GM19438 (cell line): Measurements from ENCODE around the gene MPDU1.

ENCODE experiments used
- ATAC-seq: cut with Tn5 transposase; IDR thresholded peaks from one replicate; pipeline ENCODE4 v1.9.1; 2021; ENCODE audit warnings: low read depth; ENCODE audit not compliant: unreplicated experiment

Gene MPDU1

DNA sequence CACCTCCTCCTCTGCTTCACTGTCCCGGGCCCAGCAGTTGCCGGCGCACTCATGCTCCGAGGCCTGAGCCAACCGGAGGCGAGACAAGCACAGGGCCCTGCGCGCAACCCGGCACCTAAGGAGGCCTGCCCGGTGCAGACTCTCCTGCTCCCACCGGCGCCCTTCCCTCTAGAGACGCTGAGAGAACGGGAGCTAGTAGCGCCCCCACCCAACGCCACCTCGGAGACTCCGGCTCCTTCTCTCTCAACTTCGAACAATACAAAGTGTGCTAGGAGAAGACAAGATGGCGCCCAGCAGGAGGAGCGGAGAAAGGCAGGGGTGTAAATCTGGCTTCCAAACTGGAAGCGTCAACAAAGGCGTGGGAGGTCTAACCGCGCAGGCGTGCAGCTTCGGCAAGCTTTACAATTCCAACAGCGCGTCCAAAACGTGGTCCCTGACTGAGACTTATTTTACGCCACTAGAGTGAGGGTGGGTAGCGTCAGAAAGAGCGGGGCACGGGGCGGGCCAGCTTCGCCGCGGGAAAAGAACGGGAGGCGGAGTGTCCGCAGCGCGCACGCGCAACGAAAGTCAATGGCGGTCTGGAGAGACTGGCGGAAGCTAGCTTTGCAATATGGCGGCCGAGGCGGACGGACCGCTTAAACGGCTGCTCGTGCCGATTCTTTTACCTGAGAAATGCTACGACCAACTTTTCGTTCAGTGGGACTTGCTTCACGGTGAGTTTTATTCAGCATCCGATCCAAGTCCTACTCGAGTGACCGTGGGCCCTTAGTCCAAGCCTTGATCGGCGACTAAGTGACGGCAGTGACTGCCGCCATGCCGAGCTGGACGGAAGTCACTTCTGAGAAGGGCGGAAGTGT lies at the start of gene MPDU1:
Gene MPDU1 (plus strand): TSS at position 600 of the 857 bp plus-strand sequence. CDS start 11 bp downstream, at position 611.
- peak; percentile 70 for ATAC-seq

DNA sequence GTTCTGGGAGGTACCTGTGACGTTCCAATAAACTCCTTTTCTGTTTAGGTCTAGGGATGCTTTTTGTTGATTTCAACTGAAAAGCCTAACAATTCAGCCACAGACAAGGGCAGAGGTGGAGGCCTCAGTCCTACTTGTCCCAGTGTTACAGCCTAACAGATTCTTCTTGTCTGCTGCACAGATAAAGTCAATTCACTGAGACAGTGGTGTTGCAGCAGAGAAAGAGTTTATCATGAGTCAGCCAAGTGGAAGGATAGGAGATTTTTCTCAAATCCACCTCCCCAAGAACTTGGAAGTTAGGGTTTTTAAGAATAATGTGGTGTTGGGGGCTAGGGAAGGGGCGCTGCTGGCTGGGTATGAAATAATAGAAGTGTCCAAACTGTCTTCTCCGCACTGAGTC lies 45.6 kb upstream of the MPDU1 start:
- no peak for ATAC-seq

DNA sequence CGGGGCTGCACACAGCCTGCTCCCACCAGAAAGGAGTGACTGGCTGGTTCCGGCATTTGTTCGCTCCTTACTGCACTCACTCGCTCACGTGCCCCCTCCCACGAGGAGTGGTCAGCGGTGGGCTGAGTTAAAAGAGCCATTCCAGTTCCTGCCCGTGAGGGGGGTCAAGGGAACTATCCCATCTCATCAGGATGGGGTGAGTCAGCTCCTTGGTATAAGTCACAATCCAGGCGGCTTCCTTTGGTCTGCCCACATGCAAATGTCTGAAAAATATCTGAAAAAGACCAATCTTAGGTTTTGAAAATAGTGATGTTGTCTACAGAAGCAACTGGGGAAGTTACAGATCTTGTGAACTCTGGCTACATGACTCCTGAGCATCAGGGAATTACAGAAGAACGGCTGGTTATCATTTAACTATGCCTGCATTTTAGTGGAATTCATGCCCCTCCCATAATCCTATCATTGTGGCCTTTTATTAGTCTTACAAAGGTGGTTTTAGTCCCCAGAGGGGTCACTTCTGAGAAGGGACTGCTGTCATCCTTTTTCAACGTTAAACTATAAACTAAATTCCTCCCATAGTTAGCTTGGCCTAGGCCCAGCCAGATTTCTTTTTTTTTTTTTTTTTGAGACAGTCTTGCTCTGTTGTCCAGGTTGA lies 44.6 kb upstream of the MPDU1 start:
- no peak for ATAC-seq

GRCh38 chr17:7541074-7541621 lies 42.5 kb upstream of the MPDU1 start:
- ATAC-seq: no peak

- no peak for ATAC-seq
Observed at GRCh38 chr17:7544911-7545310, 38.7 kb upstream of the MPDU1 start.

GRCh38 chr17:7548585-7549400 lies 34.9 kb upstream of the MPDU1 start, which contains the start of gene TNFSF12:
Gene TNFSF12 (plus strand): TSS chr17:7549058. CDS start chr17:7549154, 96 bp downstream.
- no peak for ATAC-seq

DNA sequence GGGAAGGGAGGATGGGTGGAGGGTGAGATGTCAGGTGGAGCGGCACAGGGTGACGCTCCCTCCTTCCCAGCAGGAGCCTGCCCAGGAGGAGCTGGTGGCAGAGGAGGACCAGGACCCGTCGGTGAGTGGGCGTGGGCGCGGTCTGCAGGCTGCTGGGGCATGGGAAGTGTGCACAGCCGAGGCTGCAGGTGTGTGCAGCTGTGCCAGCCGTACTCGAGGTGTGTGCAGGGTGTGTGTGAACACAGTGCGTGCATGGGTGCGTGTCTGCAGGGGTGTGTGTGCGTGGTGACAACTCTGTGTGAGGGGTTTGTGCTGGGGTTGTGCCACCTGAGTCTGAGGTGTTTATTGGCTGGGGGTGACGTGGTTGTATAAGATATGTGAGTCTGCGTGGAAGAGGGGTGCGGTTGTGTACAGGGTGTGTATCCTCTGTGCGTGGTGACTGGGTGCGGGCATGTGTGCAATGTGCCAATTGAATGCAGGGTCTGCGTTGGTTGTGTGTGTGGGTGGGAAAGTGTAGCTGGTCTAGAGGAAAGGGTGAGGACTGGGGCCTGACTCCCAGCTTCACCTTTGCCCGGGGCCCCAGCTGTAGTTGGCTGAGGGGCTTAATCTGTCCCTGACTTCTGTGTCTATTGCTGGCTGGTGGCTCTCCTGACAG lies 34.1 kb upstream of the MPDU1 start:
- ATAC-seq: no peak

DNA sequence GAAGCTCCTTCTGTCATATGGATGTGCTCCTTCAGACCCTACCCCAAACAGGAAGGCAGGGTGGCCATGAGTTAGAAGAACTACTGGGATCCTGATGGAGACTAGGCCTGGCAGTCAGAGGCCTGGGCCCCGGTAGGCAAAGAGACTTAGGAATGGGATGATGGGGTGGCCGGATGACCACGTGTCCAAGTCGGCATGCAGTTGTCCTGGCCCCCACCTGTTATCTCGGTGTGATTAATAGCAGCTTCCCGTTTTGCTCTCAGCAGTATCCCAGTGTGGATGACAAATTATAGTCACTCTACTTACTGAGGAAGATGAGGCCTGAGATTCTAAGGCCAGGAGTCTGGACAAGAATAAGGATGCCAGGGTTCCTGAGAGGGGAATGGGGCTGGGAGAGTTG lies 33.3 kb upstream of the MPDU1 start:
- ATAC-seq: no peak

DNA sequence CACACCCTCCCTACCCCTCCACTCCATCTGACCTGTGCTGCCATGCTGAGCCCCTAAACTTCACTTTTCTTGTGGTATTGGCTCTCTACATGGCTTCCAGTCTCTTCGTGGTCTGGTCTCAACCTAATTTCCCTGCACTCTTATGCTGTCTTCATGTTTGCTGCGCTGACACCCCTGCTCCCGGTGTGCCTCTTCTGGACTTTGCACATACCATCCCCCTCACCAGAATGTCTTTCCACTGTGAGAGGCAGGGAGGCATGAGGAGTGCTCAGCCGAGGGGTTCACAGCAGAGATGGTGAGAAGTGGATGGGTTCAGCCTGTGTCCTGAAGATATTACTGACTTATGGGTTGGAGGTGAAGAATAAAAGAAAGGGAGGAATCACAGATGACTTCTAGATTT lies 32.3 kb upstream of the MPDU1 start:
- ATAC-seq: no peak

DNA sequence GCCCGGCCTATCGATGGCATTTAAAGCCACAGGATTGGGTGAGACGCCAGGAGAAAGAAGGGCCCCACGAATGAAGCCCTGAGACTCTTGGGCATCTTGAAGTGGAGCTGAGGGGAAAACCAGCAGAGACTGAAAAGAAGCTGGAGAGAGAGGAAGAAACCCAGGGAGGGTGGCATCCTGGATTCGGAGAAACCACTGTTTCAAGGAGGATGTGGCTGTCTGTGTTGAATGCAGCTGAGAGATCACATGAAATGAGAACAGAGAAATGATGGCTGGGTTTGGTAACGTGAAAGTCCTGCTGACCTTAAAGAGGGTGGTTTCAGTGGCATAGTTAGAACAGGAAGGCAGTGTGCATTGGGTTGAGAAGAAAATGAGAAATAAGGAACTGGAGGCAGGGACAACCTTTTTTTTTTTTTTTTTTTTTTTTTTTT lies 31.0 kb upstream of the MPDU1 start:
- ATAC-seq: peak; percentile 65

DNA sequence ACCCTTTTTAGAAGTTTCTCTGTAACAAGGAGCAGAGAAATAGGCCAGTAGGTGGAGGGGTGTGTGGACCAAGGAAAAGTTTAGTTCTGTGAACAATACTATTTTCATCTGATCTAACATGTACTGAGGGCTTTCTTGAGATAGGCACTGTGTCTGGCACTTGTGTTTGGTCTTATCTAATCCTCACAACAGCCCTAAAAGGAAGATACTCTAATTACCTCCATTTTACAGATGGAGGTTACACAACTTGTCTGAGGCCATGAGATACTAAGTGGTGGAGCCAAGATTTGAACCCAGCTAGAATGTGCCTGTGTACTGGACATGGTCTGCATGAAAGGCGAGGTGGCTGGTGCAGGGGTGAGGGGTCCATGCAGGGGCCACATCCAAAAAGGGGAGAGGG lies 30.3 kb upstream of the MPDU1 start:
- ATAC-seq: no peak

GRCh38 chr17:7555320-7555948 lies 28.2 kb upstream of the MPDU1 start:
- ATAC-seq: no peak

GRCh38 chr17:7556627-7557026 lies 27.0 kb upstream of the MPDU1 start:
- no peak for ATAC-seq

DNA sequence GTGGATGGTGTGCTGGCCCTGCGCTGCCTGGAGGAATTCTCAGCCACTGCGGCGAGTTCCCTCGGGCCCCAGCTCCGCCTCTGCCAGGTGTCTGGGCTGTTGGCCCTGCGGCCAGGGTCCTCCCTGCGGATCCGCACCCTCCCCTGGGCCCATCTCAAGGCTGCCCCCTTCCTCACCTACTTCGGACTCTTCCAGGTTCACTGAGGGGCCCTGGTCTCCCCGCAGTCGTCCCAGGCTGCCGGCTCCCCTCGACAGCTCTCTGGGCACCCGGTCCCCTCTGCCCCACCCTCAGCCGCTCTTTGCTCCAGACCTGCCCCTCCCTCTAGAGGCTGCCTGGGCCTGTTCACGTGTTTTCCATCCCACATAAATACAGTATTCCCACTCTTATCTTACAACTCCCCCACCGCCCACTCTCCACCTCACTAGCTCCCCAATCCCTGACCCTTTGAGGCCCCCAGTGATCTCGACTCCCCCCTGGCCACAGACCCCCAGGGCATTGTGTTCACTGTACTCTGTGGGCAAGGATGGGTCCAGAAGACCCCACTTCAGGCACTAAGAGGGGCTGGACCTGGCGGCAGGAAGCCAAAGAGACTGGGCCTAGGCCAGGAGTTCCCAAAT lies 26.4 kb upstream of the MPDU1 start:
- ATAC-seq: no peak

- no peak for ATAC-seq
Observed at GRCh38 chr17:7557775-7558543, 25.7 kb upstream of the MPDU1 start.

GRCh38 chr17:7558544-7559319 lies 24.9 kb upstream of the MPDU1 start, which contains the start of gene TNFSF13:
Gene TNFSF13 (plus strand): TSS chr17:7558750. CDS start chr17:7559040, 290 bp downstream.
- no peak for ATAC-seq

DNA sequence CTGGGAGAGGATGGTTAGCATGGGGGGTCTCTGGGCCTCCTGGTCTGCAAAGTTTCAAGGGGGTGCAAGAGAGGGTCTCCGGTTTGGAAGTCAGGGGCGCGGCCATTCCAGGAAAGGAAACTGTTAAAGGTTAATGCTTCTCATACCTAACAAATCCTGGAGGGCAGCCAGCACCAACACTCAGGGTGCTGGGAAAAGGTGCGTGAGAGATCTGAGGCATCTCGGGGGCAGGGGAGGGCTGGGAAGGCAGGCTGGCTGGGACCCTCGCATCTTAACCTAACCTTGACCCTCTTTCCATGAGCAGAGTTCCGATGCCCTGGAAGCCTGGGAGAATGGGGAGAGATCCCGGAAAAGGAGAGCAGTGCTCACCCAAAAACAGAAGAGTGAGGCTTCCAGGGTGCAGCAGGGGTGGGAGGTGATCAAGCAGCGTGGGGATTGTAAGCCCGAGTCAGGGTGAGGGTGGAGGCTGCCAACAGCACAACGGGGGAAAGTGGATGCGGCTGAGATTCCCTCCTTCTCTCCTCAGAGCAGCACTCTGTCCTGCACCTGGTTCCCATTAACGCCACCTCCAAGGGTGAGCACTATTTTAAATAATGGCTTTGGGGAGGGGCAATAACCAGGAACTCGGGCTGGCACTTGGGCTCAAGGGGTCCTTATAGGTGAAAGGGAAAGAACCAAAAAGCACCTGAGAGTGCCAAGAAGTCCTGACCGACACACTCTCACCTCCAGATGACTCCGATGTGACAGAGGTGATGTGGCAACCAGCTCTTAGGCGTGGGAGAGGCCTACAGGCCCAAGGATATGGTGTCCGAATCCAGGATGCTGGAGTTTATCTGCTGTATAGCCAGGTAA lies 24.1 kb upstream of the MPDU1 start:
- ATAC-seq: no peak
